ENCODE data around the gene H2BW2. TPM values are rescaled to one million over a fixed set of nuclear protein-coding genes. Genes with fewer than 3 reads are reported as not detected.

Gene H2BW2
- polyA plus RNA-seq (2011; rRNA removed) (not detected in 2 replicates), polyA plus RNA-seq (2017; fragmentation: RNase III; extraction: RNeasy Plus Mini Kit Qiagen cat#74134 plus additional on column Dnase treatment) (not detected in 3 replicates), polyA minus RNA-seq (2011; rRNA and poly(A)+ RNA removed) (not detected in 2 replicates)
- polyA plus RNA-seq (2012; cell fraction: cytosol; rRNA removed) = not detected in 2 replicates
- not detected in 2 replicates for polyA plus RNA-seq (2012; cell fraction: nucleus; rRNA removed)

- Histone ChIP-seq H3K9me3 (no peaks in the 10 kb centered on the region), H3K27ac (no peak within 1 kb of the TSS), H3K4me3 (no peak within 1 kb of the TSS), H3K4me2 (no peak within 1 kb of the TSS), H3K4me1 (no peaks in the 10 kb centered on the region)
- ATAC-seq (no peak), DNase-seq (ENCODE audit: low read depth in 1 of 2, low spot score in 1 of 2) (no peak), FAIRE-seq (no peak)
- no peak for TF ChIP-seq HOXA7 (CRISPR knock-in tag; IDR thresholded peaks at IDR 0.05)
- no peak for TF ChIP-seq ZSCAN20 (CRISPR knock-in tag; IDR thresholded peaks at IDR 0.05)
- no peak for TF ChIP-seq HOXB5 (CRISPR knock-in tag; IDR thresholded peaks at IDR 0.05)
- TF ChIP-seq, protein P1, sequence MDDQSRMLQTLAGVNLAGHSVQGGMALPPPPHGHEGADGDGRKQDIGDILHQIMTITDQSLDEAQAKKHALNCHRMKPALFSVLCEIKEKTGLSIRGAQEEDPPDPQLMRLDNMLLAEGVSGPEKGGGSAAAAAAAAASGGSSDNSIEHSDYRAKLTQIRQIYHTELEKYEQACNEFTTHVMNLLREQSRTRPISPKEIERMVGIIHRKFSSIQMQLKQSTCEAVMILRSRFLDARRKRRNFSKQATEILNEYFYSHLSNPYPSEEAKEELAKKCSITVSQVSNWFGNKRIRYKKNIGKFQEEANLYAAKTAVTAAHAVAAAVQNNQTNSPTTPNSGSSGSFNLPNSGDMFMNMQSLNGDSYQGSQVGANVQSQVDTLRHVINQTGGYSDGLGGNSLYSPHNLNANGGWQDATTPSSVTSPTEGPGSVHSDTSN (IDR thresholded peaks at IDR 0.05) = no peak
- TF ChIP-seq NFE2L2 (conservative IDR thresholded peaks at IDR 0.05; ENCODE audit: low read length) = no peak
- TF ChIP-seq POLR2A (IDR thresholded peaks at IDR 0.05; ENCODE audit: low read length) = no peak
- no peak for TF ChIP-seq POLR2AphosphoS2 (conservative IDR thresholded peaks at IDR 0.05; ENCODE audit: low read length)
- no peak for TF ChIP-seq MYC (IDR thresholded peaks at IDR 0.05; ENCODE audit: borderline replicate concordance, low read length)
- no peak for TF ChIP-seq REST (IDR thresholded peaks at IDR 0.05)
- TF ChIP-seq HES2 (IDR thresholded peaks at IDR 0.05) = no peak
- TF ChIP-seq GATA3 (IDR thresholded peaks at IDR 0.05; ENCODE audit: borderline replicate concordance) = no peak
- TF ChIP-seq NPAS2 (CRISPR knock-in tag; IDR thresholded peaks at IDR 0.05; ENCODE audit: borderline replicate concordance) = no peak
- no peak for TF ChIP-seq HOXB13 (CRISPR knock-in tag; IDR thresholded peaks at IDR 0.05; ENCODE audit: low read depth)
- TF ChIP-seq RARB (CRISPR knock-in tag; IDR thresholded peaks at IDR 0.05) = no peak
- no peak for TF ChIP-seq HEYL (CRISPR knock-in tag; IDR thresholded peaks at IDR 0.05)
- TF ChIP-seq CEBPB (IDR thresholded peaks at IDR 0.05) = no peak
- no peak for TF ChIP-seq MAX (IDR thresholded peaks at IDR 0.05)
- TF ChIP-seq, protein P2, sequence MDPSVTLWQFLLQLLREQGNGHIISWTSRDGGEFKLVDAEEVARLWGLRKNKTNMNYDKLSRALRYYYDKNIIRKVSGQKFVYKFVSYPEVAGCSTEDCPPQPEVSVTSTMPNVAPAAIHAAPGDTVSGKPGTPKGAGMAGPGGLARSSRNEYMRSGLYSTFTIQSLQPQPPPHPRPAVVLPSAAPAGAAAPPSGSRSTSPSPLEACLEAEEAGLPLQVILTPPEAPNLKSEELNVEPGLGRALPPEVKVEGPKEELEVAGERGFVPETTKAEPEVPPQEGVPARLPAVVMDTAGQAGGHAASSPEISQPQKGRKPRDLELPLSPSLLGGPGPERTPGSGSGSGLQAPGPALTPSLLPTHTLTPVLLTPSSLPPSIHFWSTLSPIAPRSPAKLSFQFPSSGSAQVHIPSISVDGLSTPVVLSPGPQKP (IDR thresholded peaks at IDR 0.05; ENCODE audit: low read depth, low read length) = no peak
- 36% methylated on average over 9 of the region's 39 CpGs for WGBS (ENCODE audit: missing lambda C conversion rate)
- ChIA-PET POLR2A (no interaction called here), CTCF (no interaction called here)
These were observed at the start of gene H2BW2 for GRCh38 chrX:104039689-104040505. TSS of gene H2BW2 (plus strand) at chrX:104039956. CDS start at chrX:104039995, 39 bp downstream.

GRCh38 chrX:103999234-103999633, 40.5 kb upstream of the H2BW2 start:
- FAIRE-seq (no peak), DNase-seq (ENCODE audit: low read depth in 1 of 2, low spot score in 1 of 2) (no peak), ATAC-seq (no peak)
- Histone ChIP-seq H3K4me2 (no peak overlapping the region), H3K4me1 (no peaks in the 10 kb centered on the region), H3K9me3 (no peaks in the 10 kb centered on the region), H3K27ac (no peak overlapping the region), H3K4me3 (no peak overlapping the region)
- CTCF ChIA-PET = no interaction called here
- 23% methylated on average over 5 of the region's 5 CpGs for WGBS (ENCODE audit: missing lambda C conversion rate)
- POLR2A ChIA-PET = no interaction called here
- TF ChIP-seq NPAS2 (CRISPR knock-in tag; IDR thresholded peaks at IDR 0.05; ENCODE audit: borderline replicate concordance) = no peak
- TF ChIP-seq SREBF2 (IDR thresholded peaks at IDR 0.05) = no peak
- TF ChIP-seq HOXB5 (CRISPR knock-in tag; IDR thresholded peaks at IDR 0.05) = no peak
- no peak for TF ChIP-seq RFX5 (IDR thresholded peaks at IDR 0.05)
- no peak for TF ChIP-seq POLR2A (IDR thresholded peaks at IDR 0.05; ENCODE audit: low read length)
- no peak for TF ChIP-seq CBX2 (IDR thresholded peaks at IDR 0.05; ENCODE audit: borderline replicate concordance, low read depth)
- TF ChIP-seq NR3C1 (IDR thresholded peaks at IDR 0.05) = no peak
- no peak for TF ChIP-seq REST (IDR thresholded peaks at IDR 0.05)

Data from A549 (cell line).